Keratinocyte (primary cell): Measurements from ENCODE around the gene CEACAM3.

Experiments used
- EZH2 ChIP-seq: IDR thresholded peaks from one replicate; pipeline ENCODE4 v1.6.1; 2012; ENCODE audit warnings: inconsistent platforms, mild to moderate bottlenecking, low read length, moderate library complexity
- TF ChIP-seq, protein P1 (sequence below), 3 experiments: IDR thresholded peaks in 1 of 3; conservative IDR thresholded peaks in 1 of 3; optimal IDR thresholded peaks in 1 of 3; 2 replicates in 2 of 3; 3 replicates in 1 of 3; pipeline versions ENCODE3 to v1.5.1; 2011; ENCODE audit warnings: low read length in 3 of 3, mild to moderate bottlenecking in 3 of 3, moderate library complexity in 2 of 3, control low read depth in 1 of 3, inconsistent platforms in 1 of 3; ENCODE audit not compliant: insufficient read depth in 2 of 3; ENCODE audit errors: extremely low read depth in 1 of 3

GRCh38 chr19:41785653-41786052 is 10.7 kb upstream of the CEACAM3 start:
- TF ChIP-seq, protein P1, sequence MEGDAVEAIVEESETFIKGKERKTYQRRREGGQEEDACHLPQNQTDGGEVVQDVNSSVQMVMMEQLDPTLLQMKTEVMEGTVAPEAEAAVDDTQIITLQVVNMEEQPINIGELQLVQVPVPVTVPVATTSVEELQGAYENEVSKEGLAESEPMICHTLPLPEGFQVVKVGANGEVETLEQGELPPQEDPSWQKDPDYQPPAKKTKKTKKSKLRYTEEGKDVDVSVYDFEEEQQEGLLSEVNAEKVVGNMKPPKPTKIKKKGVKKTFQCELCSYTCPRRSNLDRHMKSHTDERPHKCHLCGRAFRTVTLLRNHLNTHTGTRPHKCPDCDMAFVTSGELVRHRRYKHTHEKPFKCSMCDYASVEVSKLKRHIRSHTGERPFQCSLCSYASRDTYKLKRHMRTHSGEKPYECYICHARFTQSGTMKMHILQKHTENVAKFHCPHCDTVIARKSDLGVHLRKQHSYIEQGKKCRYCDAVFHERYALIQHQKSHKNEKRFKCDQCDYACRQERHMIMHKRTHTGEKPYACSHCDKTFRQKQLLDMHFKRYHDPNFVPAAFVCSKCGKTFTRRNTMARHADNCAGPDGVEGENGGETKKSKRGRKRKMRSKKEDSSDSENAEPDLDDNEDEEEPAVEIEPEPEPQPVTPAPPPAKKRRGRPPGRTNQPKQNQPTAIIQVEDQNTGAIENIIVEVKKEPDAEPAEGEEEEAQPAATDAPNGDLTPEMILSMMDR (optimal IDR thresholded peaks at IDR 0.05 in 1 of 3, IDR thresholded peaks at IDR 0.05 in 1 of 3, conservative IDR thresholded peaks at IDR 0.05 in 1 of 3; ENCODE audit: extremely low read depth in 1 of 3, insufficient read depth in 2 of 3, low read length in 3 of 3) = peak; percentile 75 to 93 (median 85)
- peak; percentile 14 for TF ChIP-seq EZH2
